COLO668 (cell line): ENCODE data around the gene NUDT19.
A peak's percentile ranks its signal among the peaks of the same experiment; 100 is the strongest.
"Not testable (repeated sequence)": the region's sequence is repeated elsewhere in the genome, so short reads cannot be mapped to it uniquely, and the experiment has no call there.

Experiments used
- DNase-seq: peaks from one replicate; lab custom pipeline; 2025; ENCODE audit not compliant: unreplicated experiment; lab: John Stamatoyannopoulos, UW

NUDT19 gene

DNA sequence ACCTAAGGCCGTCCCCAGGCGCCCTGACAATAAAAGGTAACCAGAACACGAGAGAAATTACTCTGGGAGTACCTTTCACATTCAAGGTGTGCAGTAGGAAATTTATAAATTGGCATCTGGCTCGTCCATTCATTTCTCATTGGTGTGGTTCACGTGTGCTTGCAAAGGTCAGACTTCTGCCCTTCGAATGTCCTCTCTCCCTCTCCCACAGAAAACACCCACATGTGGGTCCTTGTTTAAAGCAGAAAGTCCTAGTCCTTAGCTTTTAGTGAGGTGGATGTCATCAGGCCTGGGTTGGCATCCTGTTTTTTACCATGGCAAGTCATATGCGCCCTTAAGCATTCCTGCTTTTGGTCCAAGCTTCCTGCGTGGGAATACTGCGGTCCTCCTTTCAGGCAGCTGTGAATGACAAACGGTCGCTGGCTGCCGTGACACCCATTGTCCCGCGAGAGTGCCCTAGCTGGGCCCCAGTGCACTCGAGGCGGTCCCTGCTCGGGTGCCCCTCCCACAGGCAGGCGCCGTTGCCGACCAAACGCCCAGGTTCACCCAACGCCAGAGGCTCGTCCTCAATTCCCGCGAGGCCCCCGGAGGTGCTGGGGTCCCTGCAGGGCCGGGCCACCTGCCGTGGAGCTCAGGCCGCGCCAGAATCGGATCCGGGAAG lies at the start of gene NUDT19:
NUDT19 (plus strand) TSS at position 531 of the 661 bp plus-strand sequence. CDS start 140 bp downstream, outside the sequence.
- DNase-seq: peak; percentile 93

DNA sequence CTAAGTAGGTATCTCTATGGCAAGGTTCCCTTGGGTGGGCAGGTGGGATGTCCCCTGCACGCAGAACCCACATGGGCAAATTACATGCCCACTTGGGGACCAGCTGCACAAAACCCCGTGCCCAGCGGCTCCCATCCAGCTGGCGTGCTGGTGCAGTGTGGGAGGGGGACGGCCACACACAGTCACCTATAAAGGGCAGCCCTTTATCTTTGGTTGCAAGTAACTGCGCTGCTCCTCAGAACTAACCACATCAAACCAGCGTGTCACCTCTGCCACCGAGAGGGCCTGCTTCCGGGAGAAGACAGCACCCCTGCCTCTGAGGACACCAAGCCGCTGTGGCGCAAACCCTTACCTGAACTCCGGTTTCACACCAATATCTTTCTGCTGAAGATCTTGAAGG lies 48.9 kb upstream of the NUDT19 start:
- no peak for DNase-seq

DNA sequence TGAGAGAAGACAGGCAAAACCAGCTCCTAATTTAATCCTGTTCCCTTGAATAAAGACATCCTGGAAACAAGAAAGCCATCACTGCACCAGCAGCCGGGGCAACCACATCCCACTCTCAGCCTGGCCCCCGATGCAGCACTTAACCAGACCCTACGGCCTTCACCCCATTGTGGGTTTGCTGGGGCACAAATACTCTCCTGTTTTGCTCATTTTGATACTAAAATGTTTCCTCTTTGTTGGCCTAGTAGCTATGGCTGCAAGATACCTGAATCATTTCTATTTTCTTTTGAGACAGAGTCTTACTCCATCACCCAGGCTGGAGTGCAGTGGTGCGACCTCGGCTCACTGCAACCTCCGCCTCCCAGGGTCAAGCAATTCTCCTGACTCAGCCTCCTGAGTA lies 45.1 kb upstream of the NUDT19 start:
- no peak for DNase-seq

DNA sequence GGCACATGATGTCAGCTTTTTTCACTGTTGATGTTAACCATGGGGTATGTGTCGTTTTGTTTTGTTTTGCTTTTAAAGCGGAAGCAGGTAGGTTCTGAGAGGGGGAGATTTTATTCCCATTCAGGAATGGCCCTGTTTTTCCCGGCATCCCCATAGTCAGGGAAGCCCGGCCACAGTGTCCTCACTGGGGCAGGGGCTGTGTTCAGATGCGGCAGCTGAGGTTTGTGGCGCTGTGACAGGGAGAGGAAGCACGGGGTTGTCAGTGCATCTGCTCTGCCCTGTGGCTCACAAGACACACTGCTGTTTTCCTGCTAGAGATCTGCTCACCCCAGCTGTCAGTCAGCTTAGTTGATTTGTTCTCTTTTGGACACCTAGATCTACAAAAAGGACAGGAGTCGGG lies 44.3 kb upstream of the NUDT19 start:
- no peak for DNase-seq

DNA sequence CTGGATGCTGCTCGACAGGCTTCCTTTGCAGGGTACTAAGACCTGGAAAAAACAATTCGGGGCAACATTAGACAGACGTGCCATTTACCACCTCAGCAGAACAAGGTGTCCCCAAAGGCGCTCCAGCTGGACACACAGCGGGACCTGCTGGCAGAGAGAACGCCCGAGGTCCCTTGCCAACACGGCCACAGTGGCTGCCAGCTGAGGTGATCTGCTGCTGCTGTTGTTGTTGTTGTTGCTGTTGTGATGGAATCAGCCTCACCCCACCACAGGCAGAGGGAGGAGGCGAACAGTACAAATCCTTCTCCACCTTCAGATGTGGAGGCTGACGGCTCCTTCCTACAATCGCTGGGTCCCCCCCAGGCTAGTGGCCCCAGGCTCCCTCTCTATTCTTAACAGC lies 41.9 kb upstream of the NUDT19 start:
- no peak for DNase-seq

DNA sequence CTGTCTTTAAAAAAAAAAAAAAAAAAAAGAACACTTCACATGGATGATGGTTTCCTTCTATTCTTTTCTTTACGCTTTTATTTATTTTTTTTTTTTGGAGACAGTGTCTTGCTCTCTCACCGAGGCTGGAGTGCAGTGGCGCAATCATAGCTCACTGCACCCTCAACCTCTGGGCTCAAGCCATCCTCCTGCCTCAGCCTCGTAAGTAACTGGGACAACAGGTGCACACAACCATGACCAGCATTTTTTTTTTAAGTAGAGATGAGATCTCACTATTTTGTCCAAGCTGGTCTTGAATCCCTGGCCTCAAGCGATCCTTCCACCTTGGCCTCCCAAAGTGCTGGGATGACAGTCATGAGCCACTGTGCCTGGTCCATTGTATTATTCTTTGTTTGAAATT lies 41.0 kb upstream of the NUDT19 start:
- no peak for DNase-seq

DNA sequence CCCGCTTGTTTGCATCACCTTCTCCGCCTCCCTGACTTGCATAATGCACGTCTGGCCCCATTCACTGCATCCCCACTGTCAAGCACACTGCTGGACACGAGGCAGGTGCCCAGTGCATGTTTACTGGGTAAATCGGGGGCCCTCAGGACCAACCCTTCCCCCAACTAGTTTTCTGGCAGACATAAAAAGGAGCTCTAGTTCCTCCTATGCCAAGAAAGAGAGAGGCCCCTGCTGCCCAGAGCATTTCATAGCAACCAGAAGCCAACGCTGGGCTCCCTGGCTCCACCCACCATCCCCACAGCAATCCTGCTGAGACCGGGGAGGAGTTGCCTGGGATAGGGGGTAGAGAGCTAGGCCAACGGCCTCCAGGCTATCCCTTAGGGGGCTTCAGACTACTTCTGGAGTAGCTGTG lies 39.9 kb upstream of the NUDT19 start:
- no peak for DNase-seq

DNA sequence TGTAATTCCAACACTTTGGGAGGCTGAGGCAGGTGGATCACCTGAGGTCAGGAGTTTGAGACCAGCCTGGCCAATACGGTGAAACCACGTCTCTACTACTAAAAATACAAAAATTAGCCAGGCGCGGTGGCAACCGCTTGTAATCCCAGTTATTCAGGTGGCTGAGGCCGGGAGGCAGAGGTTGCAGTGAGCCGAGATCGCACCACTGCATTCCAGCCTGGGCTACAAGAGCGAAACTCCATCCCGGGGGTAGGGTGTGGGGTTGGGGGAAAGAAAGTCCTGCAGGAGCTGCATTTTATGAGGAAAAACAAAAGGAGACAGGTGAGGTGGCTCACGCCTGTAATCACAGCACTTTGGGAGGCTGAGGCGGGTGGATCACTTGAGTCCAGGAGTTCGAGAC lies 39.3 kb upstream of the NUDT19 start:
- not testable (repeated sequence) for DNase-seq

DNA sequence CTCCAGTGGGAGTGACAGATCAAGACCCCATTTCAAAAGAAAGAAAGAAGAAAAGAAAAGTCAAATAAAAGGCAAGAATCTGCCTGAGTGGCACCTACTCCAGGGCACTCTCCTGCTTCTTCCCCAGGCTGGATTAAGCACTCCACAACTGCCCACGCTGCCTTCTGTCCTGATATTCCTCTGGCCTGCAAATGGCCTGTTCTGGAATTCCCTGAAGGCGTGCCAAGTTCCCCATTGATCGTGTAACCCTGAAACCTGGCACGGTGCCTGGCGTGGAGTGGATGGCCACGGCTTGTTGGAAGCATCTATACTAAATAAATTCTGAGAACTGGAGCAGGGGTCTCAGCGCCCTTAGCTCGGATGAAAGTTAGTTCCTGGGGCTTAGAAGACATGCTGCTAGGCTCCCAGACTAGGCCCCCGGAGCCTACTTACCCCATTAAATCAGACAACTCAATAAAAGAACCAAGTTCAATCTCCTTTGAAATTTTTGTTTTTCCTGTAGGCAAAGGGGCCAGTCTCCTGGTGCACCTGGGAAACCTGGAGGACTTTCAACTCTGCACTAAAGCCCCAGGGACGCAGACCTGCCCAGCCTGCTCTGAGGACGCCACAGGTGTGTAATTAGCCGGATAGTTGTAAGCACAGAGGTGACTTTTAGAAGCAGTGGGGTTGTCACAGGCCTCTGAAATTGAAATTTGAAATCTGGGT lies 38.6 kb upstream of the NUDT19 start:
- DNase-seq: peak; percentile 4

DNA sequence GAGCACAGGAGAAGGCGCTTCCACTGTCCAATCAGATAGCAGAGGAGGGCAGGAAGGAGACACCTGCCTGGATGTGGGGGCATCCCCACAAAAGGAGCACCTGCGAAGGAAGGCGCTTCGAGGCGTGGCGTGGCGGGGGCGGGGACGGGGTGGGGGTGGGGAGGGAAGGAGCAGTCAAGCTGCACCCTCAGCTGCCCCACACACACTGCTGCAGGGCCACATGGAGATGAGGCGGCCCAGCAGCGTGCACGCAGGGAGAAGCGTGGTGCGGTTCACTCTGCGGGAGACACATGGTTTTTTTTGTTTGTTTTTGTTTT lies 38.1 kb upstream of the NUDT19 start:
- DNase-seq: no peak

DNA sequence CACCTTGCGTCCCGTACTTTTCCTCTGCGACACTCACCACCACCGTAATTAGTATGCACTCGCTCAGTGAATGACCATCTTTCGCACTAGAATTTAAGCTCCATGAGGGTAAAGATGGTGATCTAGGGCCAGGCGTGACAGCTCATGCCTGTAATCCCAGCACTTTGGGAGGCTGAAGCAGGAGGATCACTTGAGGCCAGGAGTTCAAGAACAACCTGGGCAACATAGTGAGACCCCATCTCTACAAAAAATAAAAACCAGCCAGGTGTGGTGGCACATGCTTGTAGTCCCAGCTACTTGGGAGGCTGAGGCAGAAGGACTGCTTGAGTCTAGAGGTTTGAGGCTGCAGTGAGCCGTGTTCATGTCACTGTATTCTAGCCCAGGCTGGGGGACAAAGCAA lies 35.2 kb upstream of the NUDT19 start:
- not testable (repeated sequence) for DNase-seq

DNA sequence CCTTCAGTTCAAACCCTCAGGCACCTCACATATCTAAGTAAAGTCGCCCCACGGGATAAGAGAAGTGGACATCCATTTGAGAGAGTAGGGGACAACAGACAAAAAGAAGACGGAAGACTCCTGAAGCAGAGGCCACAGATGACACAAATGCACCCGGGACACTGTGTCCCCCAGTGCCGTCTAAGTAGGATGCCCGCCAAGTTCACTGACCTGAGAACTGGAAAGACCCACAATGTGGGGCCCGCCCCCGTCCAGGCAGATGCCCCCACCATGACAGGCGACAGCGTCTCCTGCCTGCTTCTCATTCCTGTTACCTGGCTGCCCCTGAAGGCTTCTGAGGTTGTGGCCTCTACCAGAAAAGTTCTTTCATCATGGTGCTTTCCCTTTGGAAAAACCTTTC lies 33.5 kb upstream of the NUDT19 start:
- no peak for DNase-seq

DNA sequence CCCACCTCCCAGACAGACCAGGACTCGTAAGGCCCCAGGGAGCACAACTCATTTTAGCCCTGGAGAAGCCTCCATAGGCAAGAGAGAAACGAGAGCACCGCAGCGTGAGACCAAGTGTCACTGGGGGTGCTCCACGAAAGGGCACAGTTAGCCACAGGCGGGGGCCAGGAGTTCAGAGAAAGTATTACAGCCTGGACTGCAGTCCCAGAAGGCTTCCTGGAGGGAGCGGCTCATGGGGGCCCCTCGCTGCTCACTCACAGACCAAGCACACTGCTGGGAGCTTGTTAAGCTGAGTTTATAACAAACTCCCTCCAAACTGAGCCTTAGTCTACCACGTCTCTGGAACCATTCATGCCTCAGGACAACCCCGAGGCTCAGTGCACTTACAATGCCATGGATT lies 33.1 kb upstream of the NUDT19 start:
- no peak for DNase-seq

DNA sequence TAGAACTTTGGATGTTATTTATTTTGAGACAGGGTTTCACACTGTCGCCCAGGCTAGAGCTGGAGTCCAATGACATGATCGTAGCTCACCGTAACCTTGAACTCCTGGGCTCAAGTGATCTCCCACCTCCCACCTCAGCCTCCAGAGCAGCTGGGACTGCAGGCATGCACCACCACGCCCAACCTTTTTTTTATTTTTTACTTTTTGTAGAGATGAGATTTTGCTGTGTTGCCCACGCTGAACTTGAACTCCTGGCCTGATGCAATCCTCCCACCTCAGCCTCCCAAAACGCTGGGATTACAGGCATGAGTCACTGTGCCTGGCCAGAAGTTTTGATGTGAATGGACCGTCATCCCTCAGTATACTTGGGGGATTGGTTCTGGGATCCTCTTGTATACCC lies 30.3 kb upstream of the NUDT19 start:
- DNase-seq: no peak

DNA sequence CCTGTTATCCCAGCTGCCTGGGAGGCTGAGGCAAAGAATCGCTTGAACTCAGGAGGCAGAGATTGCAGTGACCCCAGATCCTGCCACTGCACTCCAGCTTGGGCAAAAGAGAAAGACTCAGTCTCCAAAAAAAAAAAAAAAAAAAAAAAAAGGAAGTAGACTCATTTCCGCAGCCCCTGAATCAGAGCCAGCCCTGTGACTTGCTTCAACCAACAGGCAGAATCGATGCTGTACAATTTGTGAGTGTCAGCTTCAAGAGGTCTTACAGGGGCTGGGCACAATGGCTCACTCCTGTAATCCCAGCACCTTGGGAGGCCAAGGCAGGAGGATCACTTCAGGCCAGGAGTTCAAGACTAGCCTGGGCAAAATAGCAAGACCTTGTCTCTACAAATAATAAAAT lies 29.4 kb upstream of the NUDT19 start:
- no peak for DNase-seq

DNA sequence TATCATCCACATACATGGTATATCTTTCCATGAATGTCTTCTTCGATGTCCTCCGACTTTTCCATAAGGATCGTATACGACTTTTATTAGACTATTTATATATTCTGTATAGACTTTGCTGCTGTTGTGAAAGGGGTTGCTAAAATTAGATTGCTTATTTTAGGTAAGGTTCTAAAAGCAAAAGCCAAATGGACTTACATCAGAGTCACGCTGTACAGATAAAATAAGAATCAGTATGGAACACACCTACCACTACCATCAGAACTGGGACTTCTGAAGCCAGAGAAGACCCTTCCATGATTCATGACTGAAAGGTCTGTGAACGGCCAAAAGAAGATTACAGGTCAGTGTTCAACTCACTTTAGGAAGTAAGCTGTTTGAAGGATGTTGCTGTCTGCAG lies 25.5 kb upstream of the NUDT19 start:
- no peak for DNase-seq

DNA sequence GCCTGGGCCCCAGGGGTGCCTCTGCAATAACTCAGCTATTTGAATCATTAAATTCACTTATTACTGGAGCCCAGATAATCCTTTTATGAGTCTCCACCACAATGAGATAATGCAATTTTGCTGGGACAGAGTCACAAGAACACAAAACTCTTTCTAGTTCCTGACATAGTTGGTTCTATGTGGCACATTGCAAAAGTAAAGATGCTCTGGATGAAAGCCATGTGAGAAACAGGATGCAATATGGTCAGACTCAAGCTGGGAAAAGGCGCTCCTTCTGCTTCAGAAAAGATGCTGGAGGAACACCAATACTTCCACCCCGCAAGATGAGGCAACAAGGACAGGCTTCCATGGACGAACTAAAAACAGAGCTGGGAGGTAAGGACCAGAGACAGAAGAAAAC lies 22.3 kb upstream of the NUDT19 start:
- no peak for DNase-seq

DNA sequence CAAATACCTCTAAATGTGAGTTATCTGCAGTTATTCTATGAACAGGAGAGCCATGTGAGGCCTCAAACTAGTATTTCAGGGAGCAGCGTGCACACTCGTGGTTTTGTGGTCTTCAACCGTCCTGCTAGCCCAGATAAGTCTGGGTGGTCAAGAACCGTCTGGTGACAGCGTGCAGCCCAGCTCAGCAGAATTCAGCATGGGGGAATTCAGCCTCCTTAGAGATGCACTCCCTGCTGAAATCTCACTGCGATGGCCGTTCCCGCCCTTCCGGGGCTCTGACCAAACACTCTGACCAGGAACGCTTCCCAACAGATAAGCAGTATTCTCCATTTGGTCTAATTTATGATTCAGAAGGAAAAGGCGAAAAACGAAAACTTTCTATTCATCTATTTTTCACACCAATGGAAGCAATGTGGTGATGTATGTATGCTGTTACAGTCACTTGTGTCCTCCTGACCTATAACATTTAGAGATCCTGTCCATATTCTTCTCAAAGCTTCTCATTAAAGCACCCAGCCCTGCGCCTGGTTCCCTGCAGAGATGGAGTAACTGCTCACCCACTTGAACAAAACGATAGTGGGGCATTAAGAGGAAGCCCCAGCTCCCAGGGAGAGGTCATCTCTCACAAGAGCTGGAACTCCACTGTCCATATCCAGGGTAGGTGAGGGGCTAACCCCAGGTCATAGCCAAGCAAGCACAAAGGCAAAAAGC lies 19.6 kb upstream of the NUDT19 start:
- no peak for DNase-seq

DNA sequence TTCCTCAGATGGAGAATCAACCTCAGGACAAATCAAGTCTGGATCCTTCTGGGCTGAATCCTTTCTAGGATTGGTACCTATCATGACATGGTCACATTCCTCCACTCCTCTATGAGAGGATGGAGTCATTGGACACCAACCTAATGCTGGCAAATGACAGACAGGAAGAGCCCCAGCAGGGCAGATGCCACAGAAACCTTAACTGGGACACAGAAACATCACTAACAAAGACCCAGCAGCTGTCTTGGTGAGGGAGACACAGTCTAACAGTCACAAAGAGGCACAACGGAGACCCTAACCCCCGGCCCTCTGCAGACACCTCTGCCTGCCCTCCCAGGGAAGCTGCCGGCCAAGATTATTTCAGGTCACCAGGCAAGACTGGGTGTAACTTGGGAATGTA lies 18.8 kb upstream of the NUDT19 start:
- DNase-seq: no peak

DNA sequence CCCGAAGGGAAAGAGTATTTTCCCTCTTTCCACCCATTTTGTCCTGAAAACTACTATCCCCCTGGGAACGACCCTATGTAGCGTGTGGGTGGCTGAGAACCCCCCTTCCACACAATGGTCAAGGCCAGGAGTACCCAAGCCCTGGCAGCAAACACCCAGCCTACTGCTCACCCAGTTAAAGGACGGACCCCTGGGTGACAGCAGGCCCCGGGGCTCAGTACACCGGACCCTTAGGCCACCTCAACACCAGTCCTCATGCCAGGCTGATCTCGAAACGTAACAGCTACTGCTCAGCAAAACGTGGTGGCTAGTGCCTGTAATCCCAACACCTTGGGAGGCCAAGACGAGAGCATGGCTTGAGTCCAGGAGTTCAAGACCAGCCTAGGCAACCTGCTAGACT lies 18.0 kb upstream of the NUDT19 start:
- DNase-seq: no peak

DNA sequence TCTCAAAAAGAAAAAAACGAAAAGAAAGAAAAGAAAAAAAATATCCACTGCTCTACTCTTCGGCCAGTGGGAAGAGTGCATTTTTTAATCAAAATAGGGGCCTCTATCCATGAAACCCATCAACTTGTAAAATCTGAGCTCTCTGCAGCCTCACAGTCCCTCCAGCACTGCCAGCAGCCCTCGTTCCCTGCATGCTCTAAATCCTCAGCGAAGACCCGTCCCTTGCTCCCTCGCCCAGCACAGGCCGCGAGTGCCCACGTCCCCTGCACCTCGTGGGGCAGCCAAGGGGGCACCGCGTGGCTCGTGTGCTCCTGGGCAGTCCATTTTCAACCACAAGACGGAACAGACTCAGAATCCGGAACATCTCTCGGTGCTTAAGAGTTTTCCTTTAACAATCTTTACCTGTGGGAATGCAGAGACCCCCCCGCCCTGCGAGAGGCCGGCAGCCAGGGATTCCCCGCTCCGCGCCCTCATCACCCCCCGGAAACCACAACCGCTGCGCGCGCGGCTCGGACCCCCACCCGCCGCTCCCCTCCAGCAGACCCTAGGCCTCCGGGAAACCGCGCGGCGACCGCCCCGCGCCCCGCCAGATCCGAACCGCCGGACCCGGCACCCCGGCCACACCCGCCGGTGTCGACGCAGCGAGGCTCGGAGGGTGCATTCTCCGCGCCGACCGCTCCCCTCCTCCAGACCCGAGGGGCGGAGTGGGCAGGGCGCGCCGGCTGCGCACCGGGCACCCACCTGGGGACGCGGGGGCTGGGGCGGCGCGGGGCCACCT lies 17.3 kb upstream of the NUDT19 start:
- DNase-seq: peak; percentile 35
